Measurements from ENCODE around the gene MET. TPM values are rescaled to one million over a fixed set of nuclear protein-coding genes. Genes with fewer than 3 reads are reported as not detected.
"Not testable (repeated sequence)": the region's sequence is repeated elsewhere in the genome, so short reads cannot be mapped to it uniquely, and the experiment has no call there.

MET gene
- 3.2 TPM in 2 replicates for total RNA-seq

DNA sequence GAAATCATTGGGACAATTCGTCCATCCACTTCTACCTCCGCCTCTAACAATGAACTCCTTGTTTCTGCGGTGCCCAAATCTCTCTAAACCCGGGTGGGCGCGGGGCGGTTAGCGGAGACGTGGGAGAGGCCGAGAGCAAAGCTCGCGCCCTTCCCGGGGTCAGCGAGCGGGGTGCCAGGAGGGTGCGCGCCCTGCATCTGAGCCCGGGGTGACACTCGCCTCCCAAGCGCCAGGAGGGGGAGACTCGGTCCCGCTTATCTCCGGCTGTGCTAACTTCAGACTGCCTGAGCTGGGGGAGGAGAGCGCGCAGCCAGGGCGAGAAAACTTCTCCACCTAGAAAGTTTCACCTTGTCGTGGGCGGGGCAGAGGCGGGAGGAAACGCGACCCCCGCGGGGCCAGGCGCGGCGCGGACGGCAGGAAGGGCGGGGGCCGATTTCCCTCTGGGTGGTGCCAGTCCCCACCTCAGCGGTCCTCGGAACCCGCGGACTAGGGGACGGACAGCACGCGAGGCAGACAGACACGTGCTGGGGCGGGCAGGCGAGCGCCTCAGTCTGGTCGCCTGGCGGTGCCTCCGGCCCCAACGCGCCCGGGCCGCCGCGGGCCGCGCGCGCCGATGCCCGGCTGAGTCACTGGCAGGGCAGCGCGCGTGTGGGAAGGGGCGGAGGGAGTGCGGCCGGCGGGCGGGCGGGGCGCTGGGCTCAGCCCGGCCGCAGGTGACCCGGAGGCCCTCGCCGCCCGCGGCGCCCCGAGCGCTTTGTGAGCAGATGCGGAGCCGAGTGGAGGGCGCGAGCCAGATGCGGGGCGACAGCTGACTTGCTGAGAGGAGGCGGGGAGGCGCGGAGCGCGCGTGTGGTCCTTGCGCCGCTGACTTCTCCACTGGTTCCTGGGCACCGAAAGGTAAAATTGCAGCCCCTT is at the start of gene MET:
TSS of gene MET (plus strand) at position 516 of the 915 bp plus-strand sequence. CDS start 26,889 bp downstream, outside the sequence.
- peak; percentile 33 for DNase-seq (ENCODE audit: low spot score)
- intact Hi-C loops (cut with micrococcal nuclease) = loop anchor here (1.0 to 10.0 kb wide), 7 partner anchors 83 to 497 kb away; partner anchors contain the start of gene CAPZA2
- H3K4me1 Mint-ChIP-seq (ENCODE audit: low read depth) = no peaks in the 10 kb centered on the region

DNA sequence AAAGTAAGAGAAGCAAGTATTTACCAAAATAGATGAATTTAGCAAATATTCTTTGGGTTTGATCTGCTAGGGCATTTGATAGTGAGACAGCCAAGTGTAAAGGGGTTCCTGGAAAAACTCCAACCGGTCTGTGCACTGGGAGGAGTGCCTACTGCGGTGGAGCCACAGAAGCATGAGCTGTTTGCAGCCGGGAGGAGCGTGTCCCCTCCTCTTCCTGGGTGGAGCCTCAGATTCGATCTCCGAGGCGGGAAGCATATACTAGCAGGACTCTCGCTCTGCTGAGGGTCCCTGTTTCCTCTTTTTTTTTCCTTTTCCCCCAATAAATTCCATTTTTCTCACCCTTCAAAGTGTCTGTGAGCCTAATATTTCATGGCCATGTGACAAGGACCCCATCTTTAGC is 45.1 kb upstream of the MET start:
- no peaks in the 10 kb centered on the region for H3K36me3 Mint-ChIP-seq (ENCODE audit: low read depth)
- no peak overlapping the region for H3K27ac Mint-ChIP-seq
- H3K27me3 Mint-ChIP-seq (ENCODE audit: insufficient read depth) = peaks cover 4% of the 10 kb centered on the region
- DNase-seq (ENCODE audit: low spot score) = no peak
- no peaks in the 10 kb centered on the region for H3K9me3 Mint-ChIP-seq
- intact Hi-C loops (cut with micrococcal nuclease) = no loop called here
- H3K4me3 Mint-ChIP-seq = no peak overlapping the region
- H3K4me1 Mint-ChIP-seq (ENCODE audit: low read depth) = no peaks in the 10 kb centered on the region

More for the DNA sequence above, at the start of gene MET:
- Mint-ChIP-seq H3K9me3 (no peaks in the 10 kb centered on the region), H3K4me3 (peak within 1 kb of the TSS; percentile 79), H3K27me3 (ENCODE audit: insufficient read depth) (peaks cover 67% of the 10 kb centered on the region), H3K36me3 (ENCODE audit: low read depth) (no peaks in the 10 kb centered on the region), H3K27ac (peak within 1 kb of the TSS; percentile 76)

DNA sequence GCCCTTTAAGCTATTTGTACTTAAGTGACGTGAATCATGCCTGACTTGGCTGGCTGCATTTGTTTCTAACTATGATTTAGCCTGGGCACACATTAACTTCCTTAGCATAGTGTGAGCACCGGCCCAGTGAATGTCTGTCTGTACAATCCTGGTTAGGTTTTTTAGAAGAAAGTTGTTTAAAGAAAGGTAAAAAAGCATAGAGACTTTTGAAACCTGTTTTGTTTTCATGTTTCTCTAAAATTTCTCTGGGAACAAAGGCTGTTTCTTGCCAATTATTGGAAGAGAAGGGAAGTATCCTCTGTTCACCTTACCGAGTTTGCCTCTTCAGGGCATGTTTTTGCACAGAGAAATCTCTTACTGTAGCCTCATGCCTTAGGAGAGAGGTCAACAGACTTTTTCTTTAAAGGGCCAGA is 42.9 kb upstream of the MET start:
- Mint-ChIP-seq H3K36me3 (ENCODE audit: low read depth) (no peaks in the 10 kb centered on the region), H3K9me3 (no peaks in the 10 kb centered on the region), H3K27ac (no peak overlapping the region), H3K4me1 (ENCODE audit: low read depth) (no peaks in the 10 kb centered on the region), H3K27me3 (ENCODE audit: insufficient read depth) (peaks cover 8% of the 10 kb centered on the region), H3K4me3 (no peak overlapping the region)
- intact Hi-C loops (cut with micrococcal nuclease) = no loop called here
- no peak for DNase-seq (ENCODE audit: low spot score)

DNA sequence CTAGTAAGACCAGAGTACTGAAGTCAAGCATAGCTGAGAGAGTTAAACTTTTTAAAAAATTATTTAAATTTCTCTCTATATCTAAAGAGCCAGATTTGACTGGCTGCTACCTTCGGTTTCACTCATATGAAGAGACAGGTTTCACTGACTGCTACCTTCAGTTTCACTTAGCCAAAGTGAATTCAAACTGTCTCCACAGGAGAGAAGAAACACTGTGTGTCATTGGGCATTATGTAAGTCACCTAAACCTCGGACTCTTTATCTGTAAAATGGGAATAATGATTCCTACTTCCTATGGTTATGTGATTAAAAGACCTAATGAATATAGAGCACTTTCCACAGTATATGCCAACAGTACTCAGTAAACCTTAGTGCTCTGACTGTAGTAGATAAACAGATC is 41.6 kb upstream of the MET start:
- intact Hi-C loops (cut with micrococcal nuclease) = no loop called here
- Mint-ChIP-seq H3K9me3 (no peaks in the 10 kb centered on the region), H3K4me1 (ENCODE audit: low read depth) (no peaks in the 10 kb centered on the region)

DNA sequence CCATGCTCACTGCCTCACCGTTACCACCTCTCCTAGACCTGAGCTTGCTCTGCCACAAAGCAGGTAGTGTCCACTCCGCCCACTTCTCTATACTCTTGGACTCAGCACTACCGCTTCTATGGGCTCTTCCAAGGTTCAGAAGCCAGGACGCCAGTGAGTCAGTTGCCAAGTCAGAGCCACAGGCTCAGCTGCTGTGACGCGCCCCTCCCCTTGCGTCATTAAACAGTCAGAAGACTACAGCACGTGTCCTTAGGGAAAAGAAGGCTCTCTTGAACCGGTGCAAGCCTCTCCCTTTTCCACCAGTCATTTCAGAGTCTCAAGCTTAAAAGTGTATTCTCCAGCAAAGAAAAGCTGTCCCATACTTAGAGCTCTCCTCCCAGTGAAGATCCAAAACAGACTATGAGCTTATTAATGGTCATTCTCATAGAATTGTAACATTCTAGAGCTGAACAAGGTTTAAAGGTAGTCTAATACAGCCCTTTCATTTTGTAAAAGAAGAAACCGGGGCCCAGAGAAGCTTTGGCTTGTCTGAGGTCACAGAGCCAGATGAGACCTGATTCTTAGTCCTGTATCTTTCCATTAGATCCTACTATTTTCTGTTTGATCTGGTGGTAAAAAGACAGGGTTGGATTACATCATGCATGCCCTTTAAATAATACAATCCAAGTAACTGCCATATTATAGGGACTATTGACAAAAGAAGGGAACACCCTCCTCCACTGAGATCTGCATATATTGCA is 40.9 kb upstream of the MET start:
- intact Hi-C loops (cut with micrococcal nuclease) = no loop called here
- H3K4me3 Mint-ChIP-seq = no peak overlapping the region
- no peak overlapping the region for H3K27ac Mint-ChIP-seq
- no peaks in the 10 kb centered on the region for H3K9me3 Mint-ChIP-seq
- H3K36me3 Mint-ChIP-seq (ENCODE audit: low read depth) = no peaks in the 10 kb centered on the region
- DNase-seq (ENCODE audit: low spot score) = no peak
- no peaks in the 10 kb centered on the region for H3K4me1 Mint-ChIP-seq (ENCODE audit: low read depth)
- peaks cover 6% of the 10 kb centered on the region for H3K27me3 Mint-ChIP-seq (ENCODE audit: insufficient read depth)

More for the DNA sequence above, 41.6 kb upstream of the MET start:
- DNase-seq (ENCODE audit: low spot score) = no peak
- H3K27ac Mint-ChIP-seq = no peak overlapping the region
- no peaks in the 10 kb centered on the region for H3K36me3 Mint-ChIP-seq (ENCODE audit: low read depth)
- H3K4me3 Mint-ChIP-seq = no peak overlapping the region
- peaks cover 8% of the 10 kb centered on the region for H3K27me3 Mint-ChIP-seq (ENCODE audit: insufficient read depth)

DNA sequence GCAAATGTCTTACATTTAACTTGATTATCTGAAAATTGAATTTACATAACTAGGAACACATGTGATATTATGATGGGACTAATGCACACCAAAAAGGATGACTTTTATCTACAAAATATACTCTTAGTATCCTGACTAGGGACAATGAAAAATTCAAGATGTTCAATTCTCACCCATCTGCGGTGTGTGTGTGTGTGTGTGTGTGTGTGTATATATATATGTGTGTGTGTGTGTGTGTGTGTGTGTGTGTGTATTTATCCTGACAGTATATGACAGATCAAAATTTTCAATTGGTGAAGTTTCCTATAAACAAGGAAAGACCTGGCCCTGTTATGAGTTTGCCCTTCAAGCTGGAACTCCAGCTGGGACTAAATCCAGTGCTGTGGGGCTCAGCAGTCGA is 40.3 kb upstream of the MET start:
- intact Hi-C loops (cut with micrococcal nuclease) = no loop called here
- peaks cover 6% of the 10 kb centered on the region for H3K27me3 Mint-ChIP-seq (ENCODE audit: insufficient read depth)
- no peak overlapping the region for H3K27ac Mint-ChIP-seq
- no peak overlapping the region for H3K4me3 Mint-ChIP-seq
- no peaks in the 10 kb centered on the region for H3K4me1 Mint-ChIP-seq (ENCODE audit: low read depth)
- H3K9me3 Mint-ChIP-seq = no peaks in the 10 kb centered on the region
- H3K36me3 Mint-ChIP-seq (ENCODE audit: low read depth) = no peaks in the 10 kb centered on the region
- DNase-seq (ENCODE audit: low spot score) = no peak

DNA sequence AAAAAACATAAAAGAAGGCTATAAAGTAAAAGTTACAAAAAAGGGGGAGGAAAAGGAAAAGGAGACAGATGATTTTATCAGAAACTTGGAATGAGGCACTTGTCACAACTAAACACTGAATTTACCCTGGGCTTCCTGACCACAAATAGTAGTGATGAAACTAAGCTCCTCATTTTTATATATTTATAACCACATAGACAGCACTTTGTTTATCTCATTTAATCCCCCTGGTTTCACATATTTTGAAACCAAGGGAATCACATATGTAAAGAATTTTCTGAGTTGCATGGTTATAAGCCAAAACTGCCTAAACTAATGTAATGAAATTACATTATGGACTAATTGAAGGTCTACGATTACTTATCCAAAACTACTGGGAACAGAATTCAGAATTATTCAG is 39.6 kb upstream of the MET start:
- H3K36me3 Mint-ChIP-seq (ENCODE audit: low read depth) = no peaks in the 10 kb centered on the region
- no peak for DNase-seq (ENCODE audit: low spot score)
- H3K27ac Mint-ChIP-seq = no peak overlapping the region
- intact Hi-C loops (cut with micrococcal nuclease) = no loop called here
- H3K27me3 Mint-ChIP-seq (ENCODE audit: insufficient read depth) = peaks cover 6% of the 10 kb centered on the region
- H3K9me3 Mint-ChIP-seq = no peaks in the 10 kb centered on the region
- H3K4me3 Mint-ChIP-seq = no peak overlapping the region
- no peaks in the 10 kb centered on the region for H3K4me1 Mint-ChIP-seq (ENCODE audit: low read depth)

DNA sequence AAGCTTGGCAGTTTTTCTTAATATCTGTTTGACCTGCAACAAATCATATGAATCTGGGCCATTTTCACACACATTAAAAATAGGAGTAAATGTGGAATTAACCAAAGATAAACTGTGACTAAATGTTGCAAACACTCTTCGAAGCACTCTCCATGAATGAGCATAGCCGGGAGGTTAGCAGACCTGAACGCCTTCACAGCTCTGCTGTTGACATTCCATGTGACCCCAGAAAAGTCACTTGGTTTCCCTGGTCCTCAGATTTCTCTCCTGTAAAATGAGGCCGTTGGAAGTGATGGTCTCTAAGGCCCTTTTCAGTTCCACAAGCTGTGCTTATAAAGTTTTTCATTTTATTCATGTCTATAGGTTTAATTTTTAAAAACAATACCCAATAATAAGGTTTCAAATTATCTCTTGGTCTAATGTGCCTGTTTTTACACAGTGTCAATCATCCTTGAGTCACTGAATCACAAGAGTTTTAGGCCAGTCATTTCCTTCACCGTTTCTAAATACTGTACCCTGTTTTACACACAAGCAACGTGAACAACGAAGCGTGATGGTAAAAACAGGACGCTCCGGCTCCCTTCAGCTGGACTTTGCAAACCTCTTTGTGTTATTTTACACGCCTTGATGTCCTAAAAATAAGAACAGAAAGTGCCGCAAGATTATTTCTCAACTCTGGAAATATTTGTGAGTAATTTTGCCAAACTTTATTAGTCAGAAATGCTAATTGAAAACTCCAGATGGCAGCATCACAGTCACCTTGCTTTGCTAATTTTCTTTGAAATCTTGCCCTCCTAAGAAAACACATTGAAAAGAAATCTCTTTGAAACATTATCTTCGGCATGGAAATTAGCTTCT is 38.6 kb upstream of the MET start:
- intact Hi-C loops (cut with micrococcal nuclease) = no loop called here
- DNase-seq (ENCODE audit: low spot score) = no peak
- H3K27me3 Mint-ChIP-seq (ENCODE audit: insufficient read depth) = peaks cover 6% of the 10 kb centered on the region
- no peak overlapping the region for H3K4me3 Mint-ChIP-seq
- no peaks in the 10 kb centered on the region for H3K36me3 Mint-ChIP-seq (ENCODE audit: low read depth)
- no peak overlapping the region for H3K27ac Mint-ChIP-seq
- H3K4me1 Mint-ChIP-seq (ENCODE audit: low read depth) = no peaks in the 10 kb centered on the region
- no peaks in the 10 kb centered on the region for H3K9me3 Mint-ChIP-seq

DNA sequence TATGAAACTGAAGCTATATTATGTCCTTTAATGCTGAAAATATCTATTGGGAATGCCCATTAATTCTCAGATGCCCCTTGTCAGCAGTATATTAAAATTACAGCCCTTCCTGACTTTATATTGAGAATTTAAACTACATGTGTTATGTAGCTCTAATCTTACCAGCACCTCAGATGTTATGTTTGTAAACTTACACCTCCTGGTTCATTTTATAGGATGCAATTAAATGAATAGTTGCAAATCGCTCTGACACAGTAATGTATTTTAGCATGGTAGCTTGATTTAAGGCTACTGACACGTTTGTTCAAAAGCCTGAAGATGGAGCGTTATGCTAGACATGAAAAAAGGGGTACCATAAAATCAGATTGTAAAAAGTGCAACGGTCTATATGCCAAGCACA is 35.0 kb upstream of the MET start:
- H3K27ac Mint-ChIP-seq = no peak overlapping the region
- DNase-seq (ENCODE audit: low spot score) = no peak
- H3K27me3 Mint-ChIP-seq (ENCODE audit: insufficient read depth) = peaks cover 4% of the 10 kb centered on the region
- H3K4me3 Mint-ChIP-seq = no peak overlapping the region
- H3K4me1 Mint-ChIP-seq (ENCODE audit: low read depth) = no peaks in the 10 kb centered on the region
- H3K9me3 Mint-ChIP-seq = no peaks in the 10 kb centered on the region
- intact Hi-C loops (cut with micrococcal nuclease) = no loop called here
- H3K36me3 Mint-ChIP-seq (ENCODE audit: low read depth) = no peaks in the 10 kb centered on the region

DNA sequence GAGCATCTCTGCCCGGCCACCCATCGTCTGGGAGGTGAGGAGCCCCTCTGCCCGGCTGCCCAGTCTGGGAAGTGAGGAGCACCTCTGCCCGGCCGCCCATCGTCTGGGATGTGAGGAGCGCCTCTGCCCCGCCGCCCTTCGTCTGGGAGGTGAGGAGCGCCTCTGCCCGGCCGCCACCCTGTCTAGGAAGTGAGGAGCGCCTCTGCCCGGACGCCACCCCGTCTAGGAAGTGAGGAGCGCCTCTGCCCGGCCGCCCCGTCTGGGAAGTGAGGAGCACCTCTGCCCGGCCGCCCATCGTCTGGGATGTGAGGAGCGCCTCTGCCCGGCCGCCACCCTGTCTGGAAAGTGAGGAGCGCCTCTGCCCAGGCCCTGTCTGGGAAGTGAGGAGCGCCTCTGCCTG is 33.4 kb upstream of the MET start:
- H3K4me1 Mint-ChIP-seq (ENCODE audit: low read depth); H3K9me3 Mint-ChIP-seq; DNase-seq (ENCODE audit: low spot score); H3K27me3 Mint-ChIP-seq (ENCODE audit: insufficient read depth); H3K4me3 Mint-ChIP-seq; H3K36me3 Mint-ChIP-seq (ENCODE audit: low read depth); H3K27ac Mint-ChIP-seq; intact Hi-C loops (cut with micrococcal nuclease): not testable (repeated sequence)

DNA sequence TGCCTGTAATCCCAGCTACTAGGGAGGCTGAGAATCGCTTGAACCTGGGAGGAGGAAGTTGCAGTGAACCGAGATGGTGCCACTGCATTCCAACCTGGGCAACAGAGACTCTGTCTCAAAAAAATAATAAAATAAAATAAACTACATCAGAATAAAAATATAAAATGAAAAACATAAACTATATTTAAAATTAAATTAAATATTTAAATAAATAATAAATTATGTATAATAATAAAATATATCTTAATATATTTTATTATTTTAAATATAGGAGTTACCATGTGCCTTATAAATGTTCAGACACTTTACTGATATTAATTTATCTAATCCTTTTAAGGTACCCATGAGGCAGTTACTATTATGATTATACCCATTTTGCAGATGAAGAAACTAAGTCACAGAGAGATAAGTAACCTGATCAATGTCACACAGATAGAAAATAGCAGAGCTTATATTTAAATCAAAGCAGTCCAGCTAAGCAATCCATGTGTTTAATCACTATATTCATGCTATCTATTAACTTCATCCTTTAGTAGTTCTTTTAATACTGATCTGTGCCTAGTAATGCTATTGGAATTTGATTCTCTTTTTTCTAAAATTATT is 30.3 kb upstream of the MET start:
- H3K27ac Mint-ChIP-seq = no peak overlapping the region
- no peak for DNase-seq (ENCODE audit: low spot score)
- H3K9me3 Mint-ChIP-seq = no peaks in the 10 kb centered on the region
- intact Hi-C loops (cut with micrococcal nuclease) = no loop called here
- H3K4me1 Mint-ChIP-seq (ENCODE audit: low read depth) = no peaks in the 10 kb centered on the region
- H3K27me3 Mint-ChIP-seq (ENCODE audit: insufficient read depth) = no peaks in the 10 kb centered on the region
- no peak overlapping the region for H3K4me3 Mint-ChIP-seq
- no peaks in the 10 kb centered on the region for H3K36me3 Mint-ChIP-seq (ENCODE audit: low read depth)

DNA sequence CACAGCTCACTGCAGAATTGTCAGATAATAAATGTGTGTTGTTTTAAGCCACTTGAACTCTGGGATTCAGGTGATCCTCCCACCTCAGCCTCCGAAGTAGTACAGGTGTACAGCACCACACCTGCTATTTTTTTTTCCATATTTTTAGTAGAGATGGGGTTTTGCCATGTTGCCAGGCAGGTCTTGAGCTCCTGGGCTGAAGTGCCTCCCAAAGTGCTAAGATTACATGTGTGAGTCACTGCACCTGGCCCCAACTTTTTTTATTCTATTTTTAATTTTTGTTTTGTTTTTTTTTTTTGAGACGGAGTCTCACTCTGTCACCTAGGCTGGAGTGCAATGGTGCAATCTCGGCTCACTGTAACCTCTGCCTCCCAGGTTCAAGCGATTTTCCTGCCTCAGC is 28.8 kb upstream of the MET start:
- H3K4me1 Mint-ChIP-seq (ENCODE audit: low read depth); H3K4me3 Mint-ChIP-seq; H3K9me3 Mint-ChIP-seq; H3K27ac Mint-ChIP-seq; H3K27me3 Mint-ChIP-seq (ENCODE audit: insufficient read depth); DNase-seq (ENCODE audit: low spot score); H3K36me3 Mint-ChIP-seq (ENCODE audit: low read depth); intact Hi-C loops (cut with micrococcal nuclease): not testable (repeated sequence)

All from activated T-helper 1 cell treated with anti-CD3 and anti-CD28 coated beads, Interleukin-12 subunit alpha, Interleukin-12 subunit beta, Interleukin-2, Interleukin-4 antibody, amounts not matched to agents 30 ng/mL and 10 ng/mL and 1 ng/mL, durations not matched to agents 14 hours and 24 hours and 36 hours (primary cell).